Amniotic epithelial cell (primary cell): ENCODE results near the gene ZNF618.

Source experiments
- DNase-seq: peaks from one replicate; pipeline ENCODE4 v3.0.0-alpha.2; 2010; ENCODE audit warnings: low read depth

The ZNF618 gene

DNA sequence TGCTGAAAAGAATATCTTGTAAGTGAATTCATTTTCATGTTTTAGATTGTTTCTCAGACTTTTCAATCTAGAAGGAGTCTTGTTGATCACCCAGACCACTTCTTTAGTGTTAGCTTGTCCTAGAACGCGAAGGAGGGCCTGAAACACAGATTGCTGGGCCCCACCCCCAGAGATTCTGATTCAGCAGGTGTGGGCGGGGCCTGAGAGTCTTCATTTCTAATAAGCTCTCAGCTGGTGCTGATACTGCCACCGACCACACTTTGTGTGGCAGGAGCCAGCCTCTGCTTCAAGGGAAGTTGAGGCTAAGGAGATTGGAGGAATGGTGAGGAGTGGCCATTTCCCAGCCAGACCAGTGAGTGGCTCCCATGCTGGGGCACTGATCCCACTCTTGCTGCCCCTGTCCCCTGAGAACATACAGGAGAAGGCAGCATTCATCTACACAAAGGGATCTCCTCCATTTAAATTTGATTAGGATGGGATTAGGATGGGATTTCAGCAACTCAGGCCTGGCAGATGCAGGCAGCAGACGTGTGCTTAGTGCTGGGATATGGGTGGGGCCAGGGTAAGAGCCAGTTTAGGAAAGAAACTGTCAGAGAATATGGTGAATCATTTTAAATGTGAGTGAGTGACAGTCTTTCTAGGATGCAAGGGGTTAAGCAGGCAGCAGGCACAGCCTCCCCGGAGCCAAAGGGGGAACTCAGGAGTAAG, 35.9 kb downstream of the ZNF618 start:
- DNase-seq = no peak

GRCh38 chr9:113912816-113913215, 36.7 kb downstream of the ZNF618 start:
- peak; percentile 96 for DNase-seq

DNA sequence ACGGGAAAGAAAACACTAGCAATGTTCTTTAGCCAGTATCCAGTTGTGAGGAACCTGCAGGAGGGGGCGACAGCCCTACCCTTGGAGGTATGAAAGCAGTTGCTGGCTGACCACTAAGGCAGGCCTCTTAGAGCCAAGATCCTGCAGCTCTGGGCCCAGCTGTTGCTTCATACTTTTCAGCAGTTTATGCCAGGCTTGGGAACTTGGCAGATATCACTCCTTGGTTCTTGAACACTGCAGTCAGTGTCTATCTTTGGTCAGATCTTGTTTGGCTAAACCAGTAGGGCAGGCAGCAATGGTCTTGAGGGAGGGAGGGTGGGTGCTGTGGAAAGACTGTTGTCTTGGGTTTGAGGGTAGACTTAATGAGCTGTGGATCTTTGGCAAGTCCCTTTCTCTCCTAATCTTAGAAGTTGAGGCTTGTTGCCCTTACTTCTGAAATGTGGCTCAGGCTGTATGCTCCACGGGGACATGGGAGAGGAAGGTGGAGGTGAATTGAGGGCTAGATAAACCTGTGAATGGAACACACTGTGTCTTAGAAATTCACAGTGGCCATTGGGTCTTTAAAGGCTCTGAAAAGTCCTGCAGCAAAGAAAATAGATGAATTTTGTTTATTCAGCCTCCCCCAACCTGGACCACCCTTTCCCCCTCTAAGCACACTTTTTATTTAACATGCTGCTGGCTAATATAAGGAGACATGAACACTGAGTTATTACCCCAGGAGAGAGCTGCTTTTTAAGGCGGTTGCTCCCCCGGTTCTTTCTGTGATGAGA, 37.5 kb downstream of the ZNF618 start:
- DNase-seq = peak; percentile 84

DNA sequence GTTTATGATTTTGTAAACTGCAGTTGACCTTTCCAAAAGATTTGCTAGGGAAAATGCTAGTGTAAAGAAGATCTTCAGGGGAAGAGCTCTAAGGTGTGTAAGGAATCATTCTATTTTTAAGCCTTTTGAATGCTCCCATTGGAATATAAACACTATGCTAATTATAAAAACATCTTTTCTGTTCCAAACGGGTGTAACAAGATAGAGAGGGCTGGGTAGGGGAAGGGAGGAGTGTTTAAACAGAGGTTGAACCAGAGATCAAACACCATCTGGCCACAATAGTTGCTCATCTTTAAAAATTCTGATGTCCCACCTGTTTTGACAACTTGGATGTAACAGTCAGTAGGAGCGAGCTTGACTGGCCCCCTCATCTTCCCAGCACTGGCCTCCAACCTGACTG, 38.4 kb downstream of the ZNF618 start:
- no peak for DNase-seq

DNA sequence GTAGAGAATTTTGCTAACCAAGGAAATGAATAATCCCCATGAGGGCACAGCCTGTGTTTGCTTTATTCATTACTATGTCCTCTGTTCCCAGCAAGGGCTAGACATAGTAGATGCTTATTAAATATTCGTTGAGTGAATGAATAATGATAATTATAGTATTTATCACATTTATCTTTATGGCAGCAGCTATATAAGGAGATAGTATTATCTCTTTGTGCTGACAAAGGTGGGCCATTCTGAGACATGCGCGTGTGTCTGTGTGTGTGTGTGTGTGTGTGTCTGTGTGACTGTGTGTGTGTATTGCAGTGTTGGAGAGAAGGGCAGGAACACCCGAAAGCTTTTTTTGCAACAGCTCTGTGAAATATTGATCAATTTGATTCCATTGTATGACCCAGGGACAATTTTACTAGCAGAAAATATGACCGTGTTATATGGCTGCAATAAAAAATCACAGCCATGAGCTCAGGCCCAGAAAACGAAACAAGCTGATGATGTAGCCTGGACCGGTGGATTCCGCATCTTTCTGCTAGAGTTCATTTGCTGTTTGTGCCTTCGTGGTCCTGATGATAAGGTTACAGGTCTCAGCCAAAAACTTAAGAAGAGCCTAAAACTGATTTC, 39.8 kb downstream of the ZNF618 start:
- no peak for DNase-seq

GRCh38 chr9:113916931-113917330, 40.8 kb downstream of the ZNF618 start:
- no peak for DNase-seq

DNA sequence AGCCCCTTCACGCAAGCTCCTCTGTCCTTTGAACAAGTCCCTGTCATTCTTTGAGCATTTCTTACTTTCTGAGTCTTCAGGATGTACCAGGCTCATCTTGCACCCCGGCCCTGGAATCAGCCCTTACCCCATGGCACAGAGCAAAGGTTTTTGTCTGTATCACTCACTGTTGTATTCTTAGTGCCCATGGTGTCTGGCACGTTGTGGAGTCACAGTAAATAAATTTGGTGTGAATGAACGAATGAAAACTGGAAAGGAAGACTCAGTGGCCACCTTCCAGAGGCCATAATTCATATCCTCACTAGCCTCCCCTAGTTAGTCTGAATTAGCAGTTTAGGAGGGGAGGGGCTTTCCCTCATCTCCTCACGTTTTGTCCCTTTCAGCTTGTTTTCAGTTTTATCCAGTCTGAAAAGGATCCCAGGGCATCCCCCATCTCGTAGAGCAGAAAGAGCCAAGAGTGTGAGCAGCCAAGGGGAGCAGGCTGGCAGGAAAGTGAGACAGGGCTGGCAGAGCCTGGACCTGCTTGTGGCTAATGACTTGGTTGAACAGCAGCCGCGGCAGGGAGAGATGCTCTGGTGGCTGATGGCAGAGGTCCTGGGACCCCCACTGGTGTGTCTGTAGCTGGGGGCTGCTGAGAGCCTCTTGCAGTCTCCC, 42.7 kb downstream of the ZNF618 start:
- no peak for DNase-seq

DNA sequence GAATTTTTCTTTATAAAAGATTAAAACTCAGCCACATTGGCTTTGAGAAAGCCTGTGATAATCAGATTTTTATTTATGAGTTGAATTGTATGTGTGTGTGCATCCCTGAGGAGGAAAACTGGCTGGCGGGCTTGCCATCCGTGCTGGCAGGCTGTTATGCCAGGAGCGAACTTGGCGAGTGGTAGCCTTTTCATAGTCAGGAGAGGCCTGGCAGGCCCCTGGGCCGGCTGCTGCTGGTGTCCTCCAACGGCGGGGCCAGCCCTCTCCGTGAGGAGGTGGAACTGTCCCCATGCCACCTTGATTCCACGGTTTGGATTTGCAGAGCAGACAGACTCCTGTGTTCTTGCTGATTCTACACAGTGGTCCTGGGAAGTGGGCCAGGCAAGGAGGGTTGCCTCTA, 43.3 kb downstream of the ZNF618 start:
- DNase-seq = no peak

DNA sequence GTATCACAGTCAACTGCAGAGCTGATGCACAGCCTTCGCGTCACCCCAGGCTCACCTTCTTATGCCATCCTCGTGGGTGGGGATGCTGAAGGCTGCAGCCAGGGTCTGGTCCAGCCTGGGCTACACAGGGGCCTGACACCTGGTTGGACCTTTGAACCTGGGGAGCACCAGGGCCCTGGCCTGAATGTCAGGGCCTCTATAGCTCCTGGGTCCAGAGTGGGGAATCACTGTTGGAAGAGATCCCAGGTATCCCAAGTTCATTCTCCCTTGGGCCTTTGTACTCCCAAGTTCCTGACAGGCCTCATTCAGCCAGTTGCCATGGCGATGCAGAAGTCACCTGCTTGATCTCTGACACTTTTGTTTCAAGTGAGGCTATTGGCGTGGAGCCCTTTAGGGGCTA, 43.8 kb downstream of the ZNF618 start:
- no peak for DNase-seq

- DNase-seq = no peak
Observed at GRCh38 chr9:113920872-113921271, 44.8 kb downstream of the ZNF618 start.

DNA sequence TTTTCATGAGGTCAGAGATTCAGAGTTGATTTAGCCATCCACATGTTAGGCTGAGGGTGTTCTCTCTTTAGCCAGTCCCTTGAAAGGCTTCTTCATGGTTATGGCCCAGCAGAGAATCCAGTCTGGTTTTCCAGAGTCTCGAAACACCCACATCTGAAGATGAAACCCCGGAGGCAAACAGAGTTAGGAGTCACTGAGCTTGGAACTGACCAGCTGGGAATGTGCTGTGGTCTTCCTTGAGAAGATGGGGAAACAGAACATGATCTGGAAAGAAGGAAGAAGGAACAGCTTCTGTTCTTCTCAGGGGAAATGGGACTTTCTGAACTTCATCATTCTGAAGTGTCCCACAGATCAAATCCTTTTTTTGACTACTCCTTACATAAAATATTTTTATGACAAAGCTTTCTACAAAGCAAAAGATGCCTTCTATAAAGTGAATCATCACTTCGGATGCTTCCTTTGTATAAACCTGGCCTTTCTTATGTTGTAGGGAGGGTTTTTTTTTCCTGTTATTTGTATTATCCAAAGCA, 45.4 kb downstream of the ZNF618 start:
- no peak for DNase-seq

DNA sequence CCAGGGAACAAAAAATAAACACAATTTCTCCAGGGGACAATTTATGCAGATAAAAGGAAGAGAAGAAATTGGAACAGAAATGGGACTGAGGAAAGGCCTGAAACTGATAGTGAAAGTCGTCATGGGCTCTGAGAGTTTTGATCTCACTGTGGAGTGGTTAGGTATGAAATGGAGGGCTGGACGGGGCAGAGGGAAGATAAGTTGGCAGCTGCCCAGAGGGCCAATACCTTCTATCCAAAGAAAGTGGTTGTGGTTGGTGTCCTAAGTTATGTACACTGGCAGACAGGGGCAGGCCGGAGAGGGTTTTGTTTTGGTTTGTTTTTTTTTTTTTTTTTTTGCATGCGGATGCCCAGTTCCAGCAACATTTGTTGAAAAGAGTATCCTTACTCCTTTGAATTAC, 46.1 kb downstream of the ZNF618 start:
- no peak for DNase-seq

GRCh38 chr9:113926211-113926610, 50.1 kb downstream of the ZNF618 start:
- no peak for DNase-seq

DNA sequence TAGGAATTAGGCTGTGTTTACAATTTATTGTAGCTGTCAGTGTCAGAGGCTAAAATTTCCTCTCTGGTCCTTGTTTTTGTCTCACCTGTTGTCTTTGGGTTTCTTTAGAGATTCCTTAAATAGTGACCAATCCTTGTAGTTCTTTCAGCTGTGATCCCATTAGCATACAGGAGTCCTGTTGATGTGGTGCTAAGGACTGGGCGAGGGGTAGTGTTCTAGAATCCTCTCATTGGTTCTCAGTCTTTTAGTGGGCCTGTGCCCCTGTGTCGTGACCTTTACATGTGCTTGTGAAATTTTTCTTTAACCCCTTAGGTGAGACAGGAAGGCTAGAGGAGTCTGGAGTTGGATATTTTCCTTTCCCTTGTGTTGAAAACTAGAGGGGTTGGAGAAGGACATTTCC, 51.2 kb downstream of the ZNF618 start:
- no peak for DNase-seq

GRCh38 chr9:113928269-113928668, 52.2 kb downstream of the ZNF618 start:
- DNase-seq = peak; percentile 32

DNA sequence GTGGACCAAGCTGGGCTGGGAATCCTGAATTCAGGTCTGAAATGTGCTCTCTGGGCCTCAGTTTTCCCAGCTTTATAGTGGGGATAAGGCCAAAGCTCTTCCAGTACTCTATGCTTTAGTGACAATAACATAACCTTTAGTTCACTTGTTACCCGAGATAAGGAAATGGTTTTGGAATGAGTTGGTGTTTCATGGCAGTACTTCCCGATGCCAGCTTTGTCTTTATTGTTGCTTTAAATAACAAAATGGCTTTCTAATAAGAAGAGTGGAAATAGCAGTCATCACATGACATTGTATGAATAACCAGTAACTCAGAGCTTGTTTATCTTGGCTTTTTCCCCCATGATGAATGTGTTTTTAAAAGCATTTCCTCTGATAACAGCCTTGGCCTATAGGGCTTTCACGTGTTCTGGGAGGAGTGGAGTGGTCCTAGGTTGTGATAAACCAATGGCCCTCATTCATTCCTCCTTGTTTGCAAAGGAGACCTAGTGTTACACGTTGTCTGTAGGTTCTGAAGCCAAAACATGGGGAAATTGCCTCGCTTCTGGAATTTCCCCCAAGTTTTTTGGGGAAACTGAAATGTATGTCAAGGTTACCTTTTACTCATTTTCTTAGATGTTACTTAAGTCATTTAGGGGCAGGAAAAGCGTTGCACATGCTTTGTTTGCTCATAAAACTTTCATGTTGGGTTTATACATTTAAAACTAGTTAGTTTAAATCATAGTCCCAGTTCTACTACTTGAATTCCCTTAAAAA, 53.7 kb downstream of the ZNF618 start:
- peak; percentile 89 for DNase-seq

GRCh38 chr9:113930390-113930783, 54.3 kb downstream of the ZNF618 start:
- no peak for DNase-seq

DNA sequence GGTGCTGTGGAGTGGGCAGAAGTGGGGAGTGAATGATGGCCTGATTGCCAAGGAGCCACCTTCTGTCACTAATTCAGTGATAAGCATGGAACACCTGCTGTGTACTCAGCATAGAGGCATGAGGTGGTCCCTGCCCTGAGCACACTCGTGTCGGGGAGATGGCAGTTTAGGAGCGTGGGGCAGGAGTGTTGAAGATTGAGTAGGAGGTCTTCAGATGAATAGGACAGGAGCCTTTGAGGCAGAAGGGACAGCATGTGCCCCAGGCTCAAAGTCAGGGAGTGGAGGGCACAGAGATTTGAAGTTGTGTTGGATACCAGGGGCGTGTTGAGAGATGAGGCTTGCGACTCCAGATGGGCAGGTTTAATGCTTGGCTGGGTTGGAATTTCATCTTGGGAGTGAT, 55.0 kb downstream of the ZNF618 start:
- no peak for DNase-seq

GRCh38 chr9:113931777-113932176, 55.7 kb downstream of the ZNF618 start:
- no peak for DNase-seq

- no peak for DNase-seq
Observed at GRCh38 chr9:113932906-113933584, 56.9 kb downstream of the ZNF618 start.

- DNase-seq = no peak
Observed at GRCh38 chr9:113933671-113934070, 57.6 kb downstream of the ZNF618 start.
